ENCODE results near the gene DPP3.

- TF ChIP-seq ZNF317 (CRISPR knock-in tag; IDR thresholded peaks at IDR 0.05; ENCODE audit: borderline replicate concordance, low read depth) (no peak), NFYB (CRISPR knock-in tag; conservative IDR thresholded peaks at IDR 0.05; ENCODE audit: low read depth) (no peak), JUN (CRISPR knock-in tag; IDR thresholded peaks at IDR 0.05) (no peak), ESRRA (CRISPR knock-in tag; IDR thresholded peaks at IDR 0.05; ENCODE audit: borderline replicate concordance) (no peak), NR2C2 (CRISPR knock-in tag; IDR thresholded peaks at IDR 0.05) (no peak), CTCF (IDR thresholded peaks at IDR 0.05) (no peak), NR3C1 (CRISPR knock-in tag; conservative IDR thresholded peaks at IDR 0.05; ENCODE audit: low read depth) (no peak), GABPB1 (CRISPR knock-in tag; IDR thresholded peaks at IDR 0.05) (no peak), E2F1 (CRISPR knock-in tag; IDR thresholded peaks at IDR 0.05) (no peak), TCF7 (CRISPR knock-in tag; IDR thresholded peaks at IDR 0.05; ENCODE audit: low read depth) (no peak), MAX (CRISPR knock-in tag; IDR thresholded peaks at IDR 0.05) (no peak), ZNF232 (CRISPR knock-in tag; IDR thresholded peaks at IDR 0.05) (no peak)
- TF ChIP-seq, protein P1, sequence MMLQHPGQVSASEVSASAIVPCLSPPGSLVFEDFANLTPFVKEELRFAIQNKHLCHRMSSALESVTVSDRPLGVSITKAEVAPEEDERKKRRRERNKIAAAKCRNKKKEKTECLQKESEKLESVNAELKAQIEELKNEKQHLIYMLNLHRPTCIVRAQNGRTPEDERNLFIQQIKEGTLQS (CRISPR knock-in tag; conservative IDR thresholded peaks at IDR 0.05): no peak
Observed at GRCh38 chr11:66469441-66469840, 10.8 kb upstream of the DPP3 start.

Data from WTC11 (cell line).